Colonic mucosa (tissue), 4 donors: ENCODE measurements around the gene ZPBP. TPM values are rescaled to one million over a fixed set of nuclear protein-coding genes. Genes with fewer than 3 reads are reported as not detected.

Experiments used
- DNase-seq: peaks from one replicate; pipeline ENCODE4 v3.0.0-alpha.2; 2020
- H3K27ac ChIP-seq: fragments of 200-600 bp; one replicate; pipeline ENCODE4 v1.8.0; 2021
- H3K27me3 ChIP-seq: fragments of 200-600 bp; one replicate; pipeline ENCODE4 v1.8.0; 2021
- H3K36me3 ChIP-seq: fragments of 200-600 bp; one replicate; pipeline ENCODE4 v1.8.0; 2021
- H3K4me1 ChIP-seq: fragments of 200-600 bp; one replicate; pipeline ENCODE4 v1.8.0; 2021; ENCODE audit warnings: mild to moderate bottlenecking
- H3K4me3 ChIP-seq: fragments of 200-600 bp; one replicate; pipeline ENCODE4 v1.8.0; 2021
- H3K9ac ChIP-seq, 2 donors: one replicate each; pipeline ENCODE4 v1.7.0; 2013; ENCODE audit warnings: control low read depth in 2 of 2, low read depth in 2 of 2, low read length in 2 of 2
- H3K9me3 ChIP-seq: fragments of 200-600 bp; one replicate; pipeline ENCODE4 v1.8.0; 2021
- intact Hi-C: fragments of 100-400 bp; cut with DNase I; formaldehyde crosslinking; loops from one replicate; pipeline ENCODE4 v1.14.1; 2022
- total RNA-seq, 2 donors: library from RNA; stranded (reverse); fragmentation: NEBNext Ultra II Directional in 1 of 2; extraction: Animal tissue kit (Norgen Biotek cat#: 25700) in 1 of 2; gene quantifications; one replicate each; pipeline ENCODE4 v1.2.1, GENCODE V29; 2021
- TF ChIP-seq, protein P1 (sequence below): fragments of 200-600 bp; IDR thresholded peaks from one replicate; pipeline ENCODE4 v1.8.0; 2022; ENCODE audit warnings: antibody characterized with exemption, mild to moderate bottlenecking
- donor health status: healthy.
- donor health status: DM: no; HTN: no; CAD: no.
- donor health status: DM: no; HTN: no; CAD: no.

Gene ZPBP
- total RNA-seq, 2 donors from 2014 or later, result not detected

DNA sequence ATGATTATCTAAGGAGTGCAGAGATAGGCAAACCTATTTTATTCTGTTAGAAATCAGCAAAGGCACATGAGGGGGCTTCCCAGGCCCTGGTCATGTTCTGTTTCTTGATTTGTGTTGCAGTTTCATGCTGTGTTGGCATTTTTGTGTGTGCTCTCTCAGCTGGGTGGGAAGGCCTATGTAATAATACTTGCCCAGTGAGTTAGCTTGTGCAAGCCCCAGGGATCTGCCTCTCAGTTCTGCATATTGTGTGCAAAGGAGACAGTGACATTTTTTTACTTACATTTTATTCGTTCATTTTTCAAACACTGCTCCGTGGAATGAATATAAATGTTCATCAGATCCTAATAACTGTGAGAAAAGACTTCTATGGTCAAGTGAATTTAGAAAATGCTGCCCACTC lies 200.6 kb downstream of the ZPBP start:
- TF ChIP-seq, protein P1, sequence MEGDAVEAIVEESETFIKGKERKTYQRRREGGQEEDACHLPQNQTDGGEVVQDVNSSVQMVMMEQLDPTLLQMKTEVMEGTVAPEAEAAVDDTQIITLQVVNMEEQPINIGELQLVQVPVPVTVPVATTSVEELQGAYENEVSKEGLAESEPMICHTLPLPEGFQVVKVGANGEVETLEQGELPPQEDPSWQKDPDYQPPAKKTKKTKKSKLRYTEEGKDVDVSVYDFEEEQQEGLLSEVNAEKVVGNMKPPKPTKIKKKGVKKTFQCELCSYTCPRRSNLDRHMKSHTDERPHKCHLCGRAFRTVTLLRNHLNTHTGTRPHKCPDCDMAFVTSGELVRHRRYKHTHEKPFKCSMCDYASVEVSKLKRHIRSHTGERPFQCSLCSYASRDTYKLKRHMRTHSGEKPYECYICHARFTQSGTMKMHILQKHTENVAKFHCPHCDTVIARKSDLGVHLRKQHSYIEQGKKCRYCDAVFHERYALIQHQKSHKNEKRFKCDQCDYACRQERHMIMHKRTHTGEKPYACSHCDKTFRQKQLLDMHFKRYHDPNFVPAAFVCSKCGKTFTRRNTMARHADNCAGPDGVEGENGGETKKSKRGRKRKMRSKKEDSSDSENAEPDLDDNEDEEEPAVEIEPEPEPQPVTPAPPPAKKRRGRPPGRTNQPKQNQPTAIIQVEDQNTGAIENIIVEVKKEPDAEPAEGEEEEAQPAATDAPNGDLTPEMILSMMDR, result no peak
- H3K36me3 ChIP-seq, result no peaks in the 10 kb centered on the region
- DNase-seq, result no peak
- no peak overlapping the region for H3K9ac ChIP-seq
- intact Hi-C loops, result no loop called here
- H3K27ac ChIP-seq, result no peak overlapping the region
- no peaks in the 10 kb centered on the region for H3K9me3 ChIP-seq
- H3K27me3 ChIP-seq, result no peaks in the 10 kb centered on the region
- no peak overlapping the region for H3K4me3 ChIP-seq
- H3K4me1 ChIP-seq, result no peaks in the 10 kb centered on the region

Other genes starting within 250 kb of the ZPBP start
- gene IKZF1, start 211.5 kb upstream of the ZPBP start, total RNA-seq, result 1 to 10 TPM; 4.9 to 5.6 TPM